ENCODE measurements around the gene KCNJ4.
"Not testable (repeated sequence)": the region's sequence is repeated elsewhere in the genome, so short reads cannot be mapped to it uniquely, and the experiment has no call there.

The KCNJ4 gene

GRCh38 chr22:38471237-38471636, 16.2 kb upstream of the KCNJ4 start (continued):
- TF ChIP-seq CSRNP3 (CRISPR knock-in tag; IDR thresholded peaks at IDR 0.05) (no peak), ZNF565 (CRISPR knock-in tag; conservative IDR thresholded peaks at IDR 0.05; ENCODE audit: low read depth) (no peak)

GRCh38 chr22:38470179-38470578, 15.2 kb upstream of the KCNJ4 start:
- ATAC-seq, result not testable (repeated sequence)

GRCh38 chr22:38469306-38469781, 14.3 kb upstream of the KCNJ4 start:
- ATAC-seq, result no peak
- no peak for TF ChIP-seq ZNF70 (CRISPR knock-in tag; IDR thresholded peaks at IDR 0.05)
- TF ChIP-seq ZC3H10 (CRISPR knock-in tag; IDR thresholded peaks at IDR 0.05), result no peak

GRCh38 chr22:38468443-38469305, 13.7 kb upstream of the KCNJ4 start:
- ATAC-seq, result peak; percentile 41
- TF ChIP-seq ESRRG (CRISPR knock-in tag; IDR thresholded peaks at IDR 0.05) (no peak), GLIS3 (CRISPR knock-in tag; IDR thresholded peaks at IDR 0.05) (no peak), SNAI2 (CRISPR knock-in tag; IDR thresholded peaks at IDR 0.05) (no peak), ZFP3 (CRISPR knock-in tag; IDR thresholded peaks at IDR 0.05) (no peak), CSDC2 (CRISPR knock-in tag; IDR thresholded peaks at IDR 0.05) (no peak), TOX (CRISPR knock-in tag; IDR thresholded peaks at IDR 0.05; ENCODE audit: borderline replicate concordance) (no peak)

- peak; percentile 90 for ATAC-seq
- TF ChIP-seq ZC3H10 (CRISPR knock-in tag; IDR thresholded peaks at IDR 0.05) (no peak), ZNF565 (CRISPR knock-in tag; conservative IDR thresholded peaks at IDR 0.05; ENCODE audit: low read depth) (no peak), POU6F1 (CRISPR knock-in tag; IDR thresholded peaks at IDR 0.05; ENCODE audit: borderline replicate concordance, low read depth) (no peak)
These were observed 13.0 kb upstream of the KCNJ4 start, which contains the start of gene KDELR3 for GRCh38 chr22:38467904-38468442. TSS of gene KDELR3 (plus strand) at chr22:38468096. CDS start at chr22:38468234, 138 bp downstream.

GRCh38 chr22:38467438-38467903, 12.5 kb upstream of the KCNJ4 start:
- ATAC-seq, result no peak
- no peak for TF ChIP-seq POU6F1 (CRISPR knock-in tag; IDR thresholded peaks at IDR 0.05; ENCODE audit: borderline replicate concordance, low read depth)
- no peak for TF ChIP-seq PATZ1 (CRISPR knock-in tag; IDR thresholded peaks at IDR 0.05; ENCODE audit: borderline replicate concordance)
- no peak for TF ChIP-seq CSDC2 (CRISPR knock-in tag; IDR thresholded peaks at IDR 0.05)
- no peak for TF ChIP-seq TCF4 (CRISPR knock-in tag; IDR thresholded peaks at IDR 0.05; ENCODE audit: borderline replicate concordance)
- no peak for TF ChIP-seq TSHZ2 (CRISPR knock-in tag; IDR thresholded peaks at IDR 0.05)
- no peak for TF ChIP-seq ESRRG (CRISPR knock-in tag; IDR thresholded peaks at IDR 0.05)
- no peak for TF ChIP-seq TOX (CRISPR knock-in tag; IDR thresholded peaks at IDR 0.05; ENCODE audit: borderline replicate concordance)
- no peak for TF ChIP-seq ISL1 (CRISPR knock-in tag; IDR thresholded peaks at IDR 0.05)
- no peak for TF ChIP-seq BACH2 (CRISPR knock-in tag; IDR thresholded peaks at IDR 0.05; ENCODE audit: borderline replicate concordance)
- TF ChIP-seq RARB (CRISPR knock-in tag; IDR thresholded peaks at IDR 0.05), result no peak
- TF ChIP-seq ZFP30 (CRISPR knock-in tag; IDR thresholded peaks at IDR 0.05), result no peak
- TF ChIP-seq GLIS3 (CRISPR knock-in tag; IDR thresholded peaks at IDR 0.05), result no peak
- no peak for TF ChIP-seq ZNF565 (CRISPR knock-in tag; conservative IDR thresholded peaks at IDR 0.05; ENCODE audit: low read depth)
- no peak for TF ChIP-seq CREB5 (CRISPR knock-in tag; IDR thresholded peaks at IDR 0.05; ENCODE audit: low read depth)
- TF ChIP-seq ZNF70 (CRISPR knock-in tag; IDR thresholded peaks at IDR 0.05), result no peak
